BJ (cell line): Measurements from ENCODE around the gene ABI1. TPM values are rescaled to one million over a fixed set of nuclear protein-coding genes. Genes with fewer than 3 reads are reported as not detected.

ENCODE experiments used
- CTCF ChIA-PET: fragments of 350-600 bp; formaldehyde crosslinking; extraction: SDS; loops from one replicate; lab custom pipeline; 2021; ENCODE audit warnings: antibody characterized with exemption, inconsistent platforms; lab: Yijun Ruan, JAX
- POLR2A ChIA-PET: fragments of 300-600 bp; sonication (Branson Sonifier 250); formaldehyde crosslinking; extraction: SDS; loops from one replicate; lab custom pipeline; 2021; ENCODE audit warnings: antibody characterized with exemption; lab: Charles Lee
- DNase-seq: peaks from one replicate; pipeline ENCODE4 v3.0.0-alpha.2; 2011; ENCODE audit warnings: low read depth
- H3K27me3 ChIP-seq: 2 replicates; pipeline ENCODE4 v1.6.0; 2011; ENCODE audit warnings: low read length; ENCODE audit not compliant: control insufficient read depth, insufficient read depth
- H3K36me3 ChIP-seq: 2 replicates; pipeline ENCODE4 v1.5.1; 2011; ENCODE audit warnings: low read length; ENCODE audit not compliant: control insufficient read depth, insufficient read depth
- H3K4me3 ChIP-seq: 2 replicates; pipeline ENCODE4 v1.5.1; 2011; ENCODE audit warnings: low read depth, mild to moderate bottlenecking, control low read depth, low read length
- CTCF ChIP-seq: IDR thresholded peaks from 2 replicates; pipeline ENCODE4 v1.5.1; 2011; ENCODE audit warnings: low read depth, mild to moderate bottlenecking, control low read depth, inconsistent platforms, low read length, moderate library complexity; ENCODE audit not compliant: insufficient read depth
- polyA plus RNA-seq: library from polyadenylated mRNA; depleted of rRNA; stranded (reverse); fragments of >200 nt; gene quantifications from 2 replicates; pipeline ENCODE4 v1.2.3, GENCODE V29; 2011; rRNA removed
- small RNA-seq: library from RNA; depleted of rRNA; stranded (forward); fragments of <200 nt; gene quantifications from one replicate; pipeline ENCODE3, GENCODE V24; 2012; ENCODE audit warnings: low replicate concordance, low read depth; ENCODE audit not compliant: insufficient read length

The ABI1 gene
- polyA plus RNA-seq, 1 experiment: 67.0 TPM

GRCh38 chr10:26696786-26697162 lies 164.0 kb downstream of the ABI1 start:
- Histone ChIP-seq H3K27me3 (no peaks in the 10 kb centered on the region), H3K4me3 (peak overlapping the region; percentile 96), H3K36me3 (no peaks in the 10 kb centered on the region)
- DNase-seq: no peak
- TF ChIP-seq CTCF: no peak
- POLR2A ChIA-PET: no interaction called here
- CTCF ChIA-PET: interaction anchor here (1.3 to 1.8 kb wide), 3 partner anchors 14 to 184 kb away, joined by 3 to 6 read pairs (median 5); no protein-coding TSS in a partner anchor

Small RNA genes lying within 50 kb of the gene (small RNA-seq; reads per million reads assigned to genes)
- gene RF00191: not detected
- gene RNU6-946P: not detected

Other genes starting within 250 kb of the ABI1 start
- gene PDSS1, start 163.3 kb downstream of the ABI1 start, polyA plus RNA-seq: 6.1 and 8.2 TPM in 2 replicates
- 0.69 and 1.6 TPM in 2 replicates for gene ANKRD26, start 239.5 kb upstream of the ABI1 start, polyA plus RNA-seq